Measurements from ENCODE around the gene RUNX1.

DNA sequence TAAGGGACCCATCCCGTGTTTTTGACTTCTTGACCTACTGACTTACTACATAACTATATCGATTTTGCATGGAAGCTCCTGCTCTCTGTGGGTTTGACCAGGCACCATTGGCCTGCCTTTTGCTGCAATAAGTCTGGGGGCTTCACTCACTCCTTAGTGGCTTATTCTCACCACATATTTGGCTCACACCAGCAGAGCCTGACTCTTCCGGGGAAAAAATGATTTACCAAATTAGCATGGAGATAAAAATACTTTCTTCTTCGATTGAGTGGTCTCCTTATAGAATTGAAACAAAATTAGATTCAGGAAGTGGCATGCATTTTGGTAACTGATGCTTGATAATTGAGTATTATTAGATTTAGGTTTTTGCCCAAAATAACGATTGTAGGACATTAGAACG lies 129.7 kb downstream of the RUNX1 start:
- TF ChIP-seq, protein P1, sequence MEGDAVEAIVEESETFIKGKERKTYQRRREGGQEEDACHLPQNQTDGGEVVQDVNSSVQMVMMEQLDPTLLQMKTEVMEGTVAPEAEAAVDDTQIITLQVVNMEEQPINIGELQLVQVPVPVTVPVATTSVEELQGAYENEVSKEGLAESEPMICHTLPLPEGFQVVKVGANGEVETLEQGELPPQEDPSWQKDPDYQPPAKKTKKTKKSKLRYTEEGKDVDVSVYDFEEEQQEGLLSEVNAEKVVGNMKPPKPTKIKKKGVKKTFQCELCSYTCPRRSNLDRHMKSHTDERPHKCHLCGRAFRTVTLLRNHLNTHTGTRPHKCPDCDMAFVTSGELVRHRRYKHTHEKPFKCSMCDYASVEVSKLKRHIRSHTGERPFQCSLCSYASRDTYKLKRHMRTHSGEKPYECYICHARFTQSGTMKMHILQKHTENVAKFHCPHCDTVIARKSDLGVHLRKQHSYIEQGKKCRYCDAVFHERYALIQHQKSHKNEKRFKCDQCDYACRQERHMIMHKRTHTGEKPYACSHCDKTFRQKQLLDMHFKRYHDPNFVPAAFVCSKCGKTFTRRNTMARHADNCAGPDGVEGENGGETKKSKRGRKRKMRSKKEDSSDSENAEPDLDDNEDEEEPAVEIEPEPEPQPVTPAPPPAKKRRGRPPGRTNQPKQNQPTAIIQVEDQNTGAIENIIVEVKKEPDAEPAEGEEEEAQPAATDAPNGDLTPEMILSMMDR (IDR thresholded peaks at IDR 0.05), result no peak
- TF ChIP-seq POLR2A (IDR thresholded peaks at IDR 0.05), result no peak
